Upper lobe of left lung (tissue), 6 donors: ENCODE results near the gene SCIMP. TPM values are rescaled to one million over a fixed set of nuclear protein-coding genes. Genes with fewer than 3 reads are reported as not detected.
A peak's percentile ranks its signal among the peaks of the same experiment; 100 is the strongest.
"Not testable (repeated sequence)": the region's sequence is repeated elsewhere in the genome, so short reads cannot be mapped to it uniquely, and the experiment has no call there.

Experiments used
- ATAC-seq, 2 donors: fragments of 200-7000 bp; cut with Tn5 transposase; one replicate each; pipeline ENCODE4 v1.9.1; 2022; ENCODE audit warnings: mild to moderate bottlenecking in 2 of 2, moderate library complexity in 2 of 2; ENCODE audit not compliant: low FRiP score in 2 of 2
- DNase-seq, 2 donors: peaks; one replicate each; pipeline ENCODE4 v3.0.0-alpha.2; 2019 to 2020
- H3K27ac ChIP-seq, 4 donors: fragments of 200-600 bp; sonication (generic); one replicate each; pipeline ENCODE4 v1.5.1; 2016 to 2019
- H3K27me3 ChIP-seq, 4 donors: fragments of 200-600 bp; sonication (generic); one replicate each; pipeline ENCODE4 v1.5.1; 2017 to 2019
- H3K36me3 ChIP-seq, 4 donors: fragments of 200-600 bp; sonication (generic); one replicate each; pipeline ENCODE4 v1.5.1; 2016 to 2019
- H3K4me1 ChIP-seq, 4 donors: fragments of 200-600 bp; sonication (generic); one replicate each; pipeline ENCODE4 v1.5.1; 2018 to 2019
- H3K4me3 ChIP-seq, 4 donors: fragments of 200-600 bp; sonication (generic); one replicate each; pipeline ENCODE4 v1.5.1; 2017 to 2019; ENCODE audit warnings: mild to moderate bottlenecking in 2 of 4, moderate library complexity in 1 of 4
- H3K9me3 ChIP-seq, 4 donors: fragments of 200-600 bp; sonication (generic); one replicate each; pipeline ENCODE4 v1.5.1; 2018 to 2019
- EP300 ChIP-seq, 4 donors: sonication (generic); formaldehyde crosslinking; IDR thresholded peaks; one replicate each; pipeline ENCODE4 v1.5.1; 2017; ENCODE audit warnings: antibody characterized with exemption in 4 of 4, control low read depth in 2 of 4
- POLR2A ChIP-seq, 4 donors: fragments of 450-650 bp; IDR thresholded peaks; one replicate each; pipeline ENCODE4 v1.5.1; 2016 to 2017; ENCODE audit warnings: antibody characterized with exemption in 4 of 4, mild to moderate bottlenecking in 2 of 4
- POLR2AphosphoS5 ChIP-seq, 2 donors: sonication (generic); formaldehyde crosslinking; IDR thresholded peaks; one replicate each; pipeline ENCODE4 v1.5.1; 2017; ENCODE audit warnings: antibody characterized with exemption in 2 of 2
- WGBS, 2 donors: methylation state at CpG; one replicate each; pipeline ENCODE4 v1.1.5; 2017 to 2018; 5-methylcytosine and 5-hydroxymethylcytosine counted together
- total RNA-seq, 6 donors: library from RNA; depleted of rRNA in 4 of 6; stranded (reverse); fragments of >200 nt in 4 of 6; gene quantifications; one replicate each; pipeline versions ENCODE4 v1.1.0 to v1.2.1, GENCODE V29; 2016 to 2021
- TF ChIP-seq, protein P1 (sequence below), 6 experiments: fragments of 450-650 bp in 4 of 6; fragments of 200-600 bp in 2 of 6; sonication (generic) in 2 of 6; IDR thresholded peaks; one replicate each; pipeline ENCODE4 v1.5.1; 2016 to 2019; ENCODE audit warnings: antibody characterized with exemption in 6 of 6
- donor health status: DM: no; HTN: no; CAD: no; lungs with moderate emphysema.
- donor health status: DM: no; HTN: yes; CAD: no; lungs with severe emphysema.

The SCIMP gene
- total RNA-seq, 6 donors from 2014 or later: 6.3 to 30.6 (median 10.7) TPM

- peak overlapping the region in 2 of 4 donors; percentile 57 for H3K27ac ChIP-seq
- ATAC-seq: no peak
- TF ChIP-seq EP300 (IDR thresholded peaks at IDR 0.05) (no peak), POLR2AphosphoS5 (IDR thresholded peaks at IDR 0.05) (no peak), POLR2A (IDR thresholded peaks at IDR 0.05) (no peak)
- TF ChIP-seq, protein P1, sequence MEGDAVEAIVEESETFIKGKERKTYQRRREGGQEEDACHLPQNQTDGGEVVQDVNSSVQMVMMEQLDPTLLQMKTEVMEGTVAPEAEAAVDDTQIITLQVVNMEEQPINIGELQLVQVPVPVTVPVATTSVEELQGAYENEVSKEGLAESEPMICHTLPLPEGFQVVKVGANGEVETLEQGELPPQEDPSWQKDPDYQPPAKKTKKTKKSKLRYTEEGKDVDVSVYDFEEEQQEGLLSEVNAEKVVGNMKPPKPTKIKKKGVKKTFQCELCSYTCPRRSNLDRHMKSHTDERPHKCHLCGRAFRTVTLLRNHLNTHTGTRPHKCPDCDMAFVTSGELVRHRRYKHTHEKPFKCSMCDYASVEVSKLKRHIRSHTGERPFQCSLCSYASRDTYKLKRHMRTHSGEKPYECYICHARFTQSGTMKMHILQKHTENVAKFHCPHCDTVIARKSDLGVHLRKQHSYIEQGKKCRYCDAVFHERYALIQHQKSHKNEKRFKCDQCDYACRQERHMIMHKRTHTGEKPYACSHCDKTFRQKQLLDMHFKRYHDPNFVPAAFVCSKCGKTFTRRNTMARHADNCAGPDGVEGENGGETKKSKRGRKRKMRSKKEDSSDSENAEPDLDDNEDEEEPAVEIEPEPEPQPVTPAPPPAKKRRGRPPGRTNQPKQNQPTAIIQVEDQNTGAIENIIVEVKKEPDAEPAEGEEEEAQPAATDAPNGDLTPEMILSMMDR (IDR thresholded peaks at IDR 0.05): no peak
These were observed 8.8 kb downstream of the SCIMP start for GRCh38 chr17:5225668-5226457.

GRCh38 chr17:5221912-5222311 is 12.7 kb downstream of the SCIMP start:
- not testable (repeated sequence) for H3K9me3 ChIP-seq, H3K36me3 ChIP-seq, DNase-seq, ATAC-seq, H3K4me3 ChIP-seq, H3K27me3 ChIP-seq
- Histone ChIP-seq H3K4me1 (peaks cover 7 to 28% (median 15%) of the 10 kb centered on the region in 4 donors), H3K27ac (peak overlapping the region in 3 of 4 donors; percentile 38 to 73 (median 42))
- WGBS, 2 donors: 92 to 93% methylated on average over 12 of the region's 12 CpGs

More at GRCh38 chr17:5225668-5226457, 8.8 kb downstream of the SCIMP start:
- no peak for DNase-seq
- H3K4me1 ChIP-seq: peaks cover 19 to 33% (median 25%) of the 10 kb centered on the region in 4 donors
- 89 to 91% methylated on average over 17 of the region's 17 CpGs for WGBS, 2 donors
- no peaks in the 10 kb centered on the region for H3K36me3 ChIP-seq
- no peaks in the 10 kb centered on the region for H3K27me3 ChIP-seq
- no peaks in the 10 kb centered on the region for H3K9me3 ChIP-seq
- H3K4me3 ChIP-seq: no peak overlapping the region

DNA sequence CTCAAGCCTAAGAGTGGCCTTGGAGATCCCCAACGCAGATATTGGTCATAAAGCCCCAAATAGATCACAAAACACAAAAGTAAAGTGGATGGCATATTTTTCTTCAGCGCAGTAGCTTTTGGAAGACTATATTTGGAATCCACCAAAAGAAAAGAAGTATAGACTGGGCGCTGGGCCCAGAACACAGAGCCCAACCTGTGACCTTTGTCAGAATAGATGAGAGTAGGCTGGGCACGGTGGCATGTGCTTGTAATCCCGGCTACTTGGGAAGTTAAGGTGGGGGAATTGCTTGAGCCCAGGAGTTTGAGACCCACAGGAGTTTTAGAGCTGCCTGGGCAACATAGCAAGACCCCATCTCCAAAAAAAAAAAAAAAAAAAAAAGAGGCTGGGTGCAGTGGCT is 14.6 kb downstream of the SCIMP start:
- no peak overlapping the region for H3K27ac ChIP-seq
- peaks cover 0 to 16% (median 7%) of the 10 kb centered on the region in 4 donors for H3K4me1 ChIP-seq
- no peak for TF ChIP-seq EP300 (IDR thresholded peaks at IDR 0.05)
- TF ChIP-seq POLR2A (IDR thresholded peaks at IDR 0.05): no peak
- TF ChIP-seq, protein P1 (IDR thresholded peaks at IDR 0.05): no peak
- no peak for TF ChIP-seq POLR2AphosphoS5 (IDR thresholded peaks at IDR 0.05)
- no peaks in the 10 kb centered on the region for H3K27me3 ChIP-seq
- ATAC-seq (no peak), DNase-seq (no peak)
- H3K9me3 ChIP-seq: no peaks in the 10 kb centered on the region
- 95 to 96% methylated on average over 5 of the region's 5 CpGs for WGBS, 2 donors
- peaks cover 0 to 13% (median 4%) of the 10 kb centered on the region in 4 donors for H3K36me3 ChIP-seq
- no peak overlapping the region for H3K4me3 ChIP-seq

- Histone ChIP-seq H3K9me3 (no peaks in the 10 kb centered on the region), H3K4me3 (no peak overlapping the region), H3K4me1 (peaks cover 0 to 16% (median 7%) of the 10 kb centered on the region in 4 donors), H3K27ac (no peak overlapping the region), H3K27me3 (no peaks in the 10 kb centered on the region), H3K36me3 (peaks cover 0 to 14% (median 4%) of the 10 kb centered on the region in 4 donors)
- DNase-seq (no peak), ATAC-seq (no peak)
- 90 to 97% methylated on average over 6 of the region's 6 CpGs for WGBS, 2 donors
- TF ChIP-seq EP300 (IDR thresholded peaks at IDR 0.05): no peak
- TF ChIP-seq, protein P1 (IDR thresholded peaks at IDR 0.05): no peak
- no peak for TF ChIP-seq POLR2A (IDR thresholded peaks at IDR 0.05)
- TF ChIP-seq POLR2AphosphoS5 (IDR thresholded peaks at IDR 0.05): no peak
These were observed 15.1 kb downstream of the SCIMP start for GRCh38 chr17:5219536-5219935.

DNA sequence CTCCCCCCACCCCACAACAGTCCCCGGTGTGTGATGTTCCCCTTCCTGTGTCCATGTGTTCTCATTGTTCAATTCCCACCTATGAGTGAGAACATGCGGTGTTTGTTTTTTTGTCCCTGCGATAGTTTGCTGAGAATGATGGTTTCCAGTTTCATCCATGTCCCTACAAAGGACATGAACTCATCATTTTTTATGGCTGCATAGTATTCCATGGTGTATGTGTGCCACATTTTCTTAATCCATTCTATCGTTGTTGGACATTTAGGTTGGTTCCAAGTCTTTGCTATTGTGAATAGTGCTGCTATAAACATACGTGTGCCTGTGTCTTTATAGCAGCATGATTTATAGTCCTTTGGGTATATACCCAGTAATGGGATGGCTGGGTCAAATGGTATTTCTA is 17.1 kb downstream of the SCIMP start:
- H3K9me3 ChIP-seq, H3K27me3 ChIP-seq, DNase-seq, H3K27ac ChIP-seq, H3K4me3 ChIP-seq, ATAC-seq: not testable (repeated sequence)
- H3K4me1 ChIP-seq: peaks cover 0 to 25% (median 7%) of the 10 kb centered on the region in 4 donors
- peaks cover 0 to 14% (median 4%) of the 10 kb centered on the region in 4 donors for H3K36me3 ChIP-seq
- 95 to 100% methylated on average over 3 to 5 of the region's 5 CpGs for WGBS, 2 donors
